Activated naive CD4-positive, alpha-beta T cell treated with anti-CD3 and anti-CD28 coated beads, Interleukin-2, amount 50 U/mL, for 24 hours (primary cell): ENCODE measurements around the gene LRBA.

Source experiments
- H3K27ac Mint-ChIP-seq: one replicate; pipeline ENCODE4 v1.8.0; 2021; ENCODE audit warnings: mild to moderate bottlenecking, mixed read lengths
- H3K27me3 Mint-ChIP-seq: one replicate; pipeline ENCODE4 v1.8.0; 2021; ENCODE audit warnings: mixed read lengths
- H3K36me3 Mint-ChIP-seq: one replicate; pipeline ENCODE4 v1.8.0; 2021; ENCODE audit warnings: mixed read lengths
- H3K4me1 Mint-ChIP-seq: one replicate; pipeline ENCODE4 v1.8.0; 2021; ENCODE audit warnings: mixed read lengths
- H3K4me3 Mint-ChIP-seq: one replicate; pipeline ENCODE4 v1.8.0; 2021; ENCODE audit warnings: mild to moderate bottlenecking, mixed read lengths
- H3K9me3 Mint-ChIP-seq: one replicate; pipeline ENCODE4 v1.8.0; 2021; ENCODE audit warnings: mixed read lengths

LRBA gene

DNA sequence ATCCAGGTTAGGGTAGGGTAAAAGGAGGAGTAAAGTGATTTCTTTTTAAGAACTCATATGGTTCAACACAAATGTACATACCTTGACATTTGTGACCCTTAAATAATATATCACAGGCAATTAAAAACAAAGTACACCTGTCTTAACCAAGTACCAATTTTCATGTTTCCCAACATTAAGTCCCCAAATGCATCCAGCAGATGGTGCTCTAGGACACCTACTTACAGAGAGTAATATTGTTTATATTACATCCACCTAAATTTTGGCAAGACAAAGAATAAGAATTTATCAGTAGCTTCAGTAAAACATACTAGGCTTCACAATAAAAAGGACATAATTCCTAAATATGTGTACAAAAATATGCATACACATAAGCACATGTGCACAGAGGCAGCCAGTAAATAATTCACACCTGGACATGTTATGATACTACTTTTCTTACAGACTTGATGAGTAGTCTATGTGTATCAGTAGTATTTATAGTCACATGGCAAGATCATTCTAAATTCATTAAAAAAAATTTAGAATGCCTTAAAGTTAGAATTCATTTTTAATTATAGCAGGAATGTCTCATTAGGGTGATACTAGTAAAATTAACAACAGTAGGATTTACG, 717.1 kb downstream of the LRBA start:
- peaks cover 8% of the 10 kb centered on the region for H3K36me3 Mint-ChIP-seq
- H3K27me3 Mint-ChIP-seq: no peaks in the 10 kb centered on the region
- peaks cover 6% of the 10 kb centered on the region for H3K9me3 Mint-ChIP-seq
- no peak overlapping the region for H3K27ac Mint-ChIP-seq
- no peak overlapping the region for H3K4me3 Mint-ChIP-seq
- H3K4me1 Mint-ChIP-seq: peaks cover 20% of the 10 kb centered on the region

DNA sequence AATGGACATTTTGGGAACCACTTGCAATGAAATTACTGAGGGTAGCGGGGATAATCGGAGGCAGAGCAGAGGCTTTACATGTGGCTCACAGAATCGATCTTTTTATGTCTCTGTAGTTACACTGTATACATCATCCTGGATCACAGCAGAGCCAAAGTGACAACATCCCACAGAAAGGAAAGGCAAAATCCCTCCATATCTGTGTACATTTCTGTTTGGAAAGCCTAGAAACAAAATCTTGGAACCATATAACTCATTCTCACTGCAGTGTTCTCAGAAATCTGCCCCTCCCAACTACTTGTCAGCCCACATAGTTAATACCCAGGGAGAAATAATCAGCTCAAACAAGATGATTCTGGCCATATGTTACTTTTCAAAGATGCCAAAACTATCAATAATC, 725.2 kb downstream of the LRBA start:
- Mint-ChIP-seq H3K36me3 (peaks cover 7% of the 10 kb centered on the region), H3K9me3 (peaks cover 6% of the 10 kb centered on the region), H3K27ac (no peak overlapping the region), H3K4me1 (peaks cover 9% of the 10 kb centered on the region), H3K27me3 (no peaks in the 10 kb centered on the region), H3K4me3 (no peak overlapping the region)

DNA sequence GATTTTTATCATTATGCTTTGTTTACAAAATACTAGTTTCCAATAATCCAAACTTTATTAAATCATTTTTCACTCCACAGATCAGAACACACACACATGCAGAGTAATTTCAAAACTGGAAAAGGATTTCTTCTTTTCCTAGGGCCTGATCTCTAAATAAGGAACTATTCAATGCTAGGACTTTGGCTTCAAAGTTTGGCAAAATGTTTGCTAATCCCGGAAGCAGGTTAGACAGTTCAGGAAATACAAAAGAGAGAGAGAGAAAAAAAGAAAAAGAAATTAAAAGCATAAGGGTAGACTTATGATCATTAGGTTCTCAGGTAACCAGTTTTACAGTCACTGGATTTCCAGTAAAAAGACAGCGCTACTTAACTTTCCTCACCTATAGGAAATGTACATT, 725.9 kb downstream of the LRBA start:
- Mint-ChIP-seq H3K27ac (no peak overlapping the region), H3K27me3 (no peaks in the 10 kb centered on the region), H3K9me3 (peaks cover 6% of the 10 kb centered on the region), H3K4me1 (peaks cover 9% of the 10 kb centered on the region), H3K36me3 (peaks cover 10% of the 10 kb centered on the region), H3K4me3 (no peak overlapping the region)

DNA sequence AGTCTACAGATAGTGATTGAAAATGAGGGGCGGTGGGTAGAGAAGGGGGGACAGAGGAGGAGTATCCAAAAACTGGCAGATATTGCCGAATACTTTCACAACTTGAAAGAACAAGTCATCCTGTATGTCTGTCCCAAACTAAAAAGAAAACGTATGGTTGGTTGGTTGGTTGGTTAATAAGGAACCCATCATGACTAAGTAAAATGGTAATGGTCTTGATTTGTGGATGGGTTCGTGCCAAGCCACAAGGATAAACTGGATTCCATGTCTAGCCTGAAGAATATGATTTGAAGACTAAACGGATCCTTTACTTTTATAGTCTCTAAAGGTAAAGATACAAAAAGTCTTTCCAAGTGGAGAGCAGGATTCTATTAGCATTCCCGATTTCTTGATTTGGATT, 728.4 kb downstream of the LRBA start:
- Mint-ChIP-seq H3K4me3 (no peak overlapping the region), H3K36me3 (peaks cover 23% of the 10 kb centered on the region), H3K27ac (no peak overlapping the region), H3K9me3 (no peaks in the 10 kb centered on the region), H3K27me3 (no peaks in the 10 kb centered on the region), H3K4me1 (peaks cover 9% of the 10 kb centered on the region)

DNA sequence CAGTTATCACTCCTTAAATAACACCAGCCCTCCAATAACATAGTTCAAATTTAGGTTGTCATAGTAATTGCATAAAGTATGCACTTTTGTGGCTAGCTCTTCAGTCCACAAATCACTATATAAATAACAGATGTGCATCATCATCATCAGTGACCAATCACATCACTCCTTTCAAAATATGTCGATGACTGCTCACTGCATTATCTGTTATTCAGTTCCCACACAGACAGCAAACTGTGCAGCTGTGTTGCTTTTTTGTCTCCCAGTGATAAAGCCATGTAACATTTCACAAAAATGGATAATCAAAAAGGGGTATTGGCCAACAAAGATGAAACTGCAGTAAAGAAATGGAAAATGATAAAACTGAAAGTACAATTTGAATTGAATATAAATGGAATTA, 731.4 kb downstream of the LRBA start:
- Mint-ChIP-seq H3K4me1 (no peaks in the 10 kb centered on the region), H3K4me3 (no peak overlapping the region), H3K27ac (peak overlapping the region; percentile 53), H3K36me3 (peaks cover 42% of the 10 kb centered on the region), H3K9me3 (no peaks in the 10 kb centered on the region), H3K27me3 (no peaks in the 10 kb centered on the region)

DNA sequence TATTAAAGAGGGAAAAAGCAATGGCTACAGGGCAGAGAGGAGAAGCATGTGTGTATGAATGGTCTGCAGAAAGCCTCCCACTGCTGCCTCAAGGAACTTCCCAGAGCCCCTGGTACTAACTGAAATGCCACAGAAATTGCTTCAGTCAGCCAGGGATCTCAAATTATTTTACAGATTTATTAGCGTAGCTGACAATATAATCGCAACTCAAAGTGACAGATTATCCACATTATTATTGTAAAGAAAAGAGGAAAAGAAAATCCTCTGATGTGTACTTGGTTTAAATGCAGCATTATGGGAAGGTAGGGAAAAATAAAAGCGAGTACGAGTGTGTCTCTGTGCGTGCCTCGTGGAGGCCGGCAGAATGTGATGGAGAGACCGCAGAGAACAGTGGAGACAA, 734.1 kb downstream of the LRBA start:
- H3K4me3 Mint-ChIP-seq: no peak overlapping the region
- H3K36me3 Mint-ChIP-seq: peaks cover 58% of the 10 kb centered on the region
- no peaks in the 10 kb centered on the region for H3K27me3 Mint-ChIP-seq
- H3K4me1 Mint-ChIP-seq: no peaks in the 10 kb centered on the region
- peaks cover 7% of the 10 kb centered on the region for H3K9me3 Mint-ChIP-seq
- H3K27ac Mint-ChIP-seq: no peak overlapping the region

DNA sequence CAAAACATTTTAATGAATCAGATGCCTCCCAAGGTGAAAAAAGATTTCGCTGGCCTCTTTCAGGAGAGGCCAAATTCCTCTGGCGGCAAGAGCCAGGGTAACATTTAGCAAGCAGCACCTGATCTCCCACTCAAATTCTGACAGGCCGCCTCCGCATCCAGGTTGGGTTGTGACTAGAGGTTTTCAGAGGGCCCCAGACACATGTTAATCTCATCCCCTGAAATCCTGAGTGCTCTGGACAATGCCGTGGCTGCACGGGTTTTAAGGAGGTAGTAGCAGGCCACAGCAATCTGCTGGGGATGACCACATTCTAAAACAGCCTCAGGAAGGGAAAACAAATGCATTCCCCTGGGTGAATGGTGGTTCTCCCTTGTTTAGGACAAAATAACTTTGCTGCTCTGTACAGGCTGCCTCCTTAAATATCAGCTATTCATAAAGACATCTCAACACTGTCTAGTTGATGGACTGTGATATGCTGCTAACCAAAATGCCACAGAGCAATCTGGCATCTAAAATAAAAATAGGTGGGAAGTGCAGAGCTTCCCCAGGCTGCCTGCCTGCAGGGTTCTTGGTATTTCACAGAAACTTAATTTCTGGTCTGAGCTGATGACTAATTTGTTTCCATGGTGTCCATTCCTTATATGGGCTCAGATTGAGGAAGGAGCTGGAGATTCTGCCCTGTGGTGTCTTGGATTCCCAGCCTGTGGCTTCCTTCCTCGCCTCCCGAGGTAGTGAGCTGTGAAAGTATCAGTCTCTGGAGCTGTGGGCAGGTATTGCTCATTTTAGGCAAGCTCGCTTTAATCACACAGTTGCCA, 734.8 kb downstream of the LRBA start:
- Mint-ChIP-seq H3K4me3 (no peak overlapping the region), H3K36me3 (peaks cover 60% of the 10 kb centered on the region), H3K27me3 (no peaks in the 10 kb centered on the region), H3K4me1 (no peaks in the 10 kb centered on the region), H3K27ac (no peak overlapping the region), H3K9me3 (peaks cover 7% of the 10 kb centered on the region)

DNA sequence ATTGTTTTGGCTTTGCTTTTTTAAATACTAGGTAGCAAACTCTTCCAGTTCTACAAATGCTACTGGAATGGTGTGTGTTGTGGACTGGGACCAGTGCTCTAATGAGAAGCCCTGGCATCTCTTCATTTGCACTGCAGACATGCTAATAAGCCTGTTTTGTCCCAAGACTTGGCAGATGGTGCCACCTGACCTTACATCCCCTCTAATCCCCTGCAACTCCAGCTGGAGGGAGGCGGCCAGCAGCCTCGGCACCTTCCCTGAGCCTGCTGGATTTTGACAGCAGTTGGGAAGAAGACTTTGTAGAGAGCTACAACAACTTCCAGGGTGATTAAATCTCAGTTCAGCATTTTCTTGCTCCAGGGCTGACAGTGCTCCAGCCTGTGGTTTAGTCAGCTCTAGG, 736.9 kb downstream of the LRBA start:
- Mint-ChIP-seq H3K4me1 (no peaks in the 10 kb centered on the region), H3K9me3 (peaks cover 7% of the 10 kb centered on the region), H3K36me3 (peaks cover 66% of the 10 kb centered on the region), H3K27ac (no peak overlapping the region), H3K4me3 (no peak overlapping the region), H3K27me3 (no peaks in the 10 kb centered on the region)

DNA sequence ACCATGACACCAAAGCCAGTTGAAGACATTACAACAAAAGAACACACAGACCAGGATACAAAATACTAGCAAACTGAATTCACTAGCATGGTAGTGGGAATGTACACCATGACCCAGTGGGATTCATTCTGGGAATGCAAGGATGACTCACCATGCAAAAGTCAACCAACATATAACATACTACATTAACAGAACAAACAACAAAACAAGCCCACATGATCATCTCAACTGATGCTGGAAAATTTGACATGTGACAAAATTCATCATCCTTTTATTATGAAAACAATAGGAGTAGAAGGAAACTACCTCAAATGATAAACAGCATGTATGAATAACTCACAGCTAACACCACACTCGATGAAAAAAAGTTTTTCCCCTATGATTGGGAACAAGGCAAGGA, 746.6 kb downstream of the LRBA start:
- H3K4me3 Mint-ChIP-seq: no peak overlapping the region
- H3K27me3 Mint-ChIP-seq: no peaks in the 10 kb centered on the region
- peaks cover 4% of the 10 kb centered on the region for H3K4me1 Mint-ChIP-seq
- H3K27ac Mint-ChIP-seq: no peak overlapping the region
- peaks cover 36% of the 10 kb centered on the region for H3K36me3 Mint-ChIP-seq
- H3K9me3 Mint-ChIP-seq: no peaks in the 10 kb centered on the region

DNA sequence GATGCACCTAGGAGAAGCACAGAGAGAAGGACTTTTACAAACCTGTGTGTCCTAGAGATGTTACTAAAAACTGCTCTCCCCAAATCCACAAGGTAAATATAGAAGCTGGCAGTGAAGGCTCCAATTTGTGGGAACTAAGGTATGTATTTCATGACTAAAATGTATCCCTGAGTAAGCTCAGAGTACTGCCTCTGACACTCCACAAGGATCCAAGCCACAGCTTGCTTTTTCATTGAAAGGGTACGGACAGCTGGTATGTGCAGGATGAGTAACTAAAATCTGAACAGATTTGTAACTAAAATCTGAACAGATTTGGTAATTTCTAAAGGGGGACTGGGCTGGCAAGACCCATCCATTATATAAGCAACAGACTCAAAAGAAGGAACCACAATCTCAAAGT, 749.3 kb downstream of the LRBA start:
- peaks cover 26% of the 10 kb centered on the region for H3K36me3 Mint-ChIP-seq
- no peaks in the 10 kb centered on the region for H3K27me3 Mint-ChIP-seq
- H3K9me3 Mint-ChIP-seq: no peaks in the 10 kb centered on the region
- H3K4me3 Mint-ChIP-seq: no peak overlapping the region
- H3K4me1 Mint-ChIP-seq: peaks cover 4% of the 10 kb centered on the region
- no peak overlapping the region for H3K27ac Mint-ChIP-seq

DNA sequence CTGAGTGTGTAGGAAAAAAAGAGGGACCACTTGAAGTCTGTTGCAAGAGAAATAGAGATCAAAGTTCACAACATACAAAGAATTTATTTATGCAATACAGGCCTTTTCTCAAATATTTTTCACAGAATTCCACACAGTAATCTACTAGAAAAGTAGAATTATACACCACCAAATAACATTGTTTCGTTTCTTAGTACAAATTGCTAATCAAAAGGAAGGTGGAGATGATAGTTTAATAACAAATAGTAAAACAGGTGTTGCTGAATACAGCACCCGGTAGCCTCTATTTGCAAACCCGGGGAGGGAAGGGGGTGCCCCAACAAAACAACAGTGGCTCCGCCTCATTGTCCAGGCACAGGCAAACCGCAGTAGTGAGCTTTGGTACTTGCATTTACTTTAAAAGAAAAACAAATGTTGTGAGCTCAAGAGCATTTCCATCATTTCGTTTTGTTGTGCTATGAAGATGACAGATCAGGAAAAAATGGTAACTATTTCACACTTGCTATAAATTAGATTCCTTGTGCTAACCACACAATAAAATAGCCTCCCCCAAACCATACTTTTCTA, 750.4 kb downstream of the LRBA start:
- Mint-ChIP-seq H3K4me3 (no peak overlapping the region), H3K9me3 (no peaks in the 10 kb centered on the region), H3K4me1 (peaks cover 4% of the 10 kb centered on the region), H3K36me3 (peaks cover 20% of the 10 kb centered on the region), H3K27ac (no peak overlapping the region), H3K27me3 (no peaks in the 10 kb centered on the region)

DNA sequence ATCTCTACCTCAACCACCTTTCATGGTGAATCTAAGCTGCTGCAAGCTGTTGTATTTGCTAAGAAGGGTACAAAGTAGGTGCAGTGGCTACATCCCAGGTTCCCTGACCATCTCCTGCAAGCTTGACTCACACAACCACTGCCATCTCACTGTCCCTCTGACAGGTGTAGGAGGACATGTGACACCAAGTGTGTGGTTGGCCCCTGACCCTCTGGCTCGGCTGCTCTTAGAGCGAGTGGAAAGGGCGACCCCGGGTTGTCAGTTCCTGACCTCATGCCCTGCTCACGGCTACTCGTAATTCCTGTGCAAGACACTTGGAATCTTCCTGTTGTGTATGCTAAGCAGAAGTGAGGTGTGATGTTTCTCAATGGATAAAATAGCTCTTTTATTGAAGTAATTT, 752.5 kb downstream of the LRBA start:
- Mint-ChIP-seq H3K27ac (no peak overlapping the region), H3K36me3 (peaks cover 15% of the 10 kb centered on the region), H3K4me1 (no peaks in the 10 kb centered on the region), H3K27me3 (no peaks in the 10 kb centered on the region), H3K9me3 (no peaks in the 10 kb centered on the region), H3K4me3 (no peak overlapping the region)

DNA sequence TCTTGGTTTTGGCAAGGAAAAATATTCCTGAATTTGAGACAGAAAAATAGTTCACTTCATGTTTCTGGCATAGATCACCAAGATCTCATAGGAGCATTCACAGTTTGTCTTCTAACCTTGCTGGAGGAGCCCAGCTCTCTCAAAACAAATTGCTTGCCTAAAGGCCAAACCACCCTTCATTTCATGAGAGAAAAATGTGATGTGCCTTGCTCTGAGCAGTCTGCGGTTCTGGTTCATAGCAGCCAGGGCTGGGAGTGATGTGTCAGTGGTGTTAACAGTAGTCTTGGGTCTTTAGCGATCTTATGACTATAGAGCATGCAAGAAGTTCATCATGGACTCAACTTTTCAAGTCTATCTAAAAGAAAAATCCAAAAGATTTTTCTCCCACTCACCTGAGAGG, 753.5 kb downstream of the LRBA start:
- Mint-ChIP-seq H3K36me3 (peaks cover 8% of the 10 kb centered on the region), H3K4me1 (no peaks in the 10 kb centered on the region), H3K27ac (no peak overlapping the region), H3K4me3 (no peak overlapping the region), H3K9me3 (no peaks in the 10 kb centered on the region), H3K27me3 (no peaks in the 10 kb centered on the region)

DNA sequence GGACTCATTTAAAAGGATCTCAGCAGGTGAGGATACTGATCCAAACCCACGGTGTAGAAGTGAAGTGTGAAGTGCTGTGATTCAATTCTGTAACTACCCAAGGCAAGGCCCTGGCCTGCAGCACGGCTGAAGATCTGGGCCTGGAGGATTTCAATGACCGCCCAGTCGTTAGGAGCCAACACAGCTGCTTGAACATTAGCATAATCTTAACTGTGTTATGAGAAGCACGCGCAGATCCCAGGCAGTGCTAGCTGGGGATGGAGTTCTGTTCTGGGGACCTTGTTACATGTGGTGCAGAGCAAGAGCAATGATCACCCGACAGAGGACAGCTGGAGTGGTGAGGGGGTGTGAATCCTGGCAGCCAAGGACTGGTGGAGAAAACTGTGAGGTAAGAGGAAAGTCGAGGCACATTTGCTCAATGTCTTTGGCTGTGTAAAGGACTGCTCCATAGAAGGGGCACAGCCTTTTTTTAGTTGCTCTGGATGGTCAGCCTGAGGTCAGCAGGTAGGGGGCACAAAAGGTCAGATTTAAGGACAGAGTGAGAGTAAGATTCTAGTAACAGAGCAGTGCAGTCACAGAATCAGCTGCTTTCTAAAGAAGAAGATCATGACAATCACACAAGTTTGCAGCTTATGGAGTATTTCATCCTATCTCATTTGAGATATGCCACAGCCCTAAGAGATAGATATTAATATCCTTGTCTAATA, 755.1 kb downstream of the LRBA start:
- H3K4me3 Mint-ChIP-seq: no peak overlapping the region
- no peaks in the 10 kb centered on the region for H3K9me3 Mint-ChIP-seq
- no peaks in the 10 kb centered on the region for H3K27me3 Mint-ChIP-seq
- H3K27ac Mint-ChIP-seq: peak overlapping the region; percentile 26
- peaks cover 6% of the 10 kb centered on the region for H3K36me3 Mint-ChIP-seq
- no peaks in the 10 kb centered on the region for H3K4me1 Mint-ChIP-seq

DNA sequence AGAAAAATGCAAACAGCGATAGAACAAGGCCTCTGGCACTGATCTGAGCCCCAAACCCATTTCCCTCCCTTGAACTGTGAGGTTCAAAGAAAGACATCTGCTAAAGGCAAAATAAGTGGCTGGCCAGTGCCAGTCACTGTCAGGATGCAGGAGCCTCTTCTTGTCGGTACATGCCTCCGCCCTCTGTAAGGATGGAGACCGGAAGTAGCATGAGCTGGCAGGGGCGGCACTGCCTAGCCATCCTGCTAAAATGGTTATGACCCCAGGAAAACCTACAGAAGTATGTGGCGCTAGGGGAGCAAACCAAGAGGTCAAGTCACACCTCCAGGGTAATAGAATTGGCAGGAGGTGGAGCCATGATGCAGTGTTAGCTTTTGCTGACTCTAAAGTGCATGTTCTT, 756.5 kb downstream of the LRBA start:
- no peaks in the 10 kb centered on the region for H3K36me3 Mint-ChIP-seq
- no peaks in the 10 kb centered on the region for H3K4me1 Mint-ChIP-seq
- no peaks in the 10 kb centered on the region for H3K27me3 Mint-ChIP-seq
- no peaks in the 10 kb centered on the region for H3K9me3 Mint-ChIP-seq
- H3K4me3 Mint-ChIP-seq: no peak overlapping the region
- no peak overlapping the region for H3K27ac Mint-ChIP-seq
